OCI-LY1 (cell line): ENCODE results near the gene GLTPD2.
"Not testable (repeated sequence)": the region's sequence is repeated elsewhere in the genome, so short reads cannot be mapped to it uniquely, and the experiment has no call there.

Experiments
- H2AFZ ChIP-seq: fragments of 200-600 bp; sonication (generic), shearing (Covaris generic); 2 replicates; pipeline ENCODE4 v1.6.0; 2014; ENCODE audit warnings: antibody characterized with exemption, mild to moderate bottlenecking, low read length
- H3F3A ChIP-seq: fragments of 200-600 bp; sonication (generic), shearing (Covaris generic); 2 replicates; pipeline ENCODE4 v1.6.0; 2014; ENCODE audit warnings: mild to moderate bottlenecking, antibody characterized with exemption, low read length, moderate library complexity; ENCODE audit not compliant: insufficient read depth
- H3K27ac ChIP-seq: fragments of 200-600 bp; sonication (generic); 2 replicates; pipeline ENCODE4 v1.5.1; 2014; ENCODE audit warnings: low read length, mixed run types, mild to moderate bottlenecking, low read depth; ENCODE audit not compliant: poor library complexity, severe bottlenecking
- H3K27me3 ChIP-seq: fragments of 200-600 bp; sonication (generic); 2 replicates; pipeline ENCODE4 v1.6.0; 2014; ENCODE audit warnings: antibody characterized with exemption, mild to moderate bottlenecking, low read length, moderate library complexity; ENCODE audit not compliant: insufficient read depth
- H3K36me3 ChIP-seq: fragments of 200-600 bp; sonication (generic); 2 replicates; pipeline ENCODE4 v1.6.1; 2014; ENCODE audit warnings: mild to moderate bottlenecking, antibody characterized with exemption, low read length, moderate library complexity, mixed read lengths; ENCODE audit not compliant: insufficient read depth
- H3K4me1 ChIP-seq: fragments of 200-600 bp; sonication (generic); 2 replicates; pipeline ENCODE4 v1.5.1; 2014; ENCODE audit warnings: mild to moderate bottlenecking, low read length, moderate library complexity; ENCODE audit not compliant: insufficient read depth, severe bottlenecking
- H3K4me2 ChIP-seq: fragments of 200-600 bp; sonication (generic), shearing (Covaris generic); 2 replicates; pipeline ENCODE4 v1.6.1; 2014; ENCODE audit warnings: low read length
- H3K4me3 ChIP-seq: fragments of 200-600 bp; sonication (generic); 2 replicates; pipeline ENCODE4 v1.5.1; 2014; ENCODE audit warnings: low read length, low read depth, mild to moderate bottlenecking, mixed read lengths; ENCODE audit not compliant: poor library complexity, severe bottlenecking
- H3K79me2 ChIP-seq: fragments of 200-600 bp; shearing (Covaris generic); 2 replicates; pipeline ENCODE4 v1.6.1; 2016; ENCODE audit warnings: mixed run types, low read length, mixed read lengths; ENCODE audit not compliant: insufficient read depth
- H3K9ac ChIP-seq: fragments of 200-600 bp; sonication (generic), shearing (Covaris generic); 2 replicates; pipeline ENCODE4 v1.6.1; 2014; ENCODE audit warnings: mild to moderate bottlenecking, low read length, mixed read lengths
- H3K9me2 ChIP-seq: fragments of 200-600 bp; sonication (generic), shearing (Covaris generic); 2 replicates; pipeline ENCODE4 v1.6.1; 2014; ENCODE audit warnings: low read depth, mild to moderate bottlenecking, low read length, mixed read lengths
- H3K9me3 ChIP-seq: fragments of 200-600 bp; shearing (Covaris generic); 2 replicates; pipeline ENCODE4 v1.6.1; 2014; ENCODE audit warnings: low read length, mixed read lengths
- H4K20me1 ChIP-seq: fragments of 200-600 bp; sonication (generic), shearing (Covaris generic); 2 replicates; pipeline ENCODE4 v1.6.0; 2016; ENCODE audit warnings: mild to moderate bottlenecking, low read length; ENCODE audit not compliant: insufficient read depth
- CTCF ChIP-seq: fragments of 200-600 bp; sonication (generic), shearing (Covaris generic); IDR thresholded peaks from 2 replicates; pipeline ENCODE4 v1.5.1; 2017; ENCODE audit warnings: mild to moderate bottlenecking, antibody characterized with exemption, low read length, moderate library complexity, mixed read lengths
- EZH2 ChIP-seq: fragments of 200-600 bp; sonication (generic), shearing (Covaris generic); IDR thresholded peaks from 2 replicates; pipeline ENCODE4 v1.8.0; 2017; ENCODE audit warnings: borderline replicate concordance, mixed run types, mild to moderate bottlenecking, antibody characterized with exemption, low read length, moderate library complexity, mixed read lengths

Gene GLTPD2

GRCh38 chr17:4823373-4824089 lies 34.8 kb downstream of the GLTPD2 start:
- Histone ChIP-seq H3K4me2 (no peak overlapping the region), H3F3A (no peaks in the 10 kb centered on the region), H4K20me1 (no peaks in the 10 kb centered on the region), H3K4me1 (no peaks in the 10 kb centered on the region), H2AFZ (no peak overlapping the region), H3K27ac (no peak overlapping the region), H3K9me3 (no peaks in the 10 kb centered on the region), H3K9ac (no peak overlapping the region), H3K4me3 (no peak overlapping the region), H3K79me2 (no peaks in the 10 kb centered on the region), H3K36me3 (no peaks in the 10 kb centered on the region), H3K27me3 (no peaks in the 10 kb centered on the region), H3K9me2 (no peaks in the 10 kb centered on the region)
- TF ChIP-seq CTCF: no peak
- no peak for TF ChIP-seq EZH2

GRCh38 chr17:4827399-4827798 lies 38.6 kb downstream of the GLTPD2 start:
- no peak overlapping the region for H3K4me2 ChIP-seq

GRCh38 chr17:4832829-4833177 lies 44.0 kb downstream of the GLTPD2 start:
- not testable (repeated sequence) for H4K20me1 ChIP-seq, H3K27me3 ChIP-seq, H3F3A ChIP-seq, H3K9me3 ChIP-seq, H2AFZ ChIP-seq, H3K36me3 ChIP-seq, H3K9me2 ChIP-seq, H3K27ac ChIP-seq, H3K79me2 ChIP-seq
- H3K9ac ChIP-seq: peak overlapping the region; percentile 94
- H3K4me3 ChIP-seq: peak overlapping the region; percentile 96
- H3K4me2 ChIP-seq: peak overlapping the region; percentile 100
- peaks cover 24% of the 10 kb centered on the region for H3K4me1 ChIP-seq

More at GRCh38 chr17:4827399-4827798, 38.6 kb downstream of the GLTPD2 start:
- Histone ChIP-seq H3K79me2 (no peaks in the 10 kb centered on the region), H3F3A (no peaks in the 10 kb centered on the region), H2AFZ (no peak overlapping the region), H3K4me1 (no peaks in the 10 kb centered on the region), H3K36me3 (no peaks in the 10 kb centered on the region), H3K9me2 (no peaks in the 10 kb centered on the region), H4K20me1 (no peaks in the 10 kb centered on the region), H3K27ac (no peak overlapping the region), H3K9ac (no peak overlapping the region), H3K27me3 (no peaks in the 10 kb centered on the region), H3K4me3 (no peak overlapping the region), H3K9me3 (no peaks in the 10 kb centered on the region)
- TF ChIP-seq EZH2 (no peak), CTCF (no peak)
